Neural cell (in vitro differentiated cells): ENCODE data around the gene ARGFX.

Source experiments
- POLR2AphosphoS5 ChIP-seq: IDR thresholded peaks from 2 replicates; pipeline ENCODE4 v1.6.1; 2012
- TF ChIP-seq, protein P1 (sequence below): fragments of 450-650 bp; IDR thresholded peaks from 2 replicates; pipeline ENCODE4 v1.5.1; 2014; ENCODE audit warnings: antibody characterized with exemption, mild to moderate bottlenecking, moderate library complexity; ENCODE audit not compliant: poor library complexity, severe bottlenecking

DNA sequence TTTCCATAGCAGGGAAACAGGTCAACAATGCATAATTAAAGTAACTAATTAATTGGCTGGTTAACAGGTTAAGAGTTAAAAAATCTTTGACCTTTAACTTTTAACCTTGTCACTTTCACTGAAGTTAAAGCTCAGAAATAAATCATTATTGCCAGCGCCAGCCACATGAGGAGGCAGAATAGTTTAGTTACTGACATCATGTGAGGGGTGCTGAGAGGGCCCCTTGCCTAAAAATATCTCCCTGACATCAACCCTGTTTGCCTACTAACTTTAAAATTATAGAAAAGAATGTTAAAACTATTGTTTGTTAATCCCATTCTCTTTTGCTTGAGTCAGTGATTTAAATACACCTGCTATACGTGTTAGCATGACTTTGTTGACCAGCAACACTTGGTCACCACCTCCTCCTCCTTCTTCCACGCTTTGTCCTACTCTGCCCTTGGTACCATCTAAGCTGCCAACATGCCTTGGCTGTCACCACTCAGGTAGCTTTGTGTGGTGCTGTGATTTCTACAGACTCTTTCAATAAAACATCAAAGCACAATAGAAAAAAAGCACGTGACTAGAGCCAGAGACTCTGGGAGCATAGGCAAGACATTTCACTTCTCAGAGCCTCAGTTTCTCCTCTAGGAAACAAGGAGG, 28.1 kb downstream of the ARGFX start:
- TF ChIP-seq, protein P1, sequence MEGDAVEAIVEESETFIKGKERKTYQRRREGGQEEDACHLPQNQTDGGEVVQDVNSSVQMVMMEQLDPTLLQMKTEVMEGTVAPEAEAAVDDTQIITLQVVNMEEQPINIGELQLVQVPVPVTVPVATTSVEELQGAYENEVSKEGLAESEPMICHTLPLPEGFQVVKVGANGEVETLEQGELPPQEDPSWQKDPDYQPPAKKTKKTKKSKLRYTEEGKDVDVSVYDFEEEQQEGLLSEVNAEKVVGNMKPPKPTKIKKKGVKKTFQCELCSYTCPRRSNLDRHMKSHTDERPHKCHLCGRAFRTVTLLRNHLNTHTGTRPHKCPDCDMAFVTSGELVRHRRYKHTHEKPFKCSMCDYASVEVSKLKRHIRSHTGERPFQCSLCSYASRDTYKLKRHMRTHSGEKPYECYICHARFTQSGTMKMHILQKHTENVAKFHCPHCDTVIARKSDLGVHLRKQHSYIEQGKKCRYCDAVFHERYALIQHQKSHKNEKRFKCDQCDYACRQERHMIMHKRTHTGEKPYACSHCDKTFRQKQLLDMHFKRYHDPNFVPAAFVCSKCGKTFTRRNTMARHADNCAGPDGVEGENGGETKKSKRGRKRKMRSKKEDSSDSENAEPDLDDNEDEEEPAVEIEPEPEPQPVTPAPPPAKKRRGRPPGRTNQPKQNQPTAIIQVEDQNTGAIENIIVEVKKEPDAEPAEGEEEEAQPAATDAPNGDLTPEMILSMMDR: no peak
- TF ChIP-seq POLR2AphosphoS5: no peak
